Esophagus squamous epithelium (tissue), 5 donors: ENCODE results near the gene NKAIN4. TPM values are rescaled to one million over a fixed set of nuclear protein-coding genes. Genes with fewer than 3 reads are reported as not detected.

Experiments
- DNase-seq: peaks from one replicate; lab custom pipeline; 2025; lab: John Stamatoyannopoulos, UW
- H3K27ac ChIP-seq, 4 donors: fragments of 200-600 bp; sonication (generic); one replicate each; pipeline ENCODE4 v1.5.1; 2016 to 2019; ENCODE audit warnings: mild to moderate bottlenecking in 1 of 4
- H3K27me3 ChIP-seq, 4 donors: fragments of 200-600 bp; sonication (generic); 1 replicate in 3 of 4; 2 replicates in 1 of 4; pipeline versions ENCODE4 v1.5.1 to v1.6.0; 2017 to 2021; ENCODE audit warnings: antibody characterized with exemption in 1 of 4
- H3K36me3 ChIP-seq, 3 donors: fragments of 200-600 bp; sonication (generic); one replicate each; pipeline ENCODE4 v1.5.1; 2016 to 2019
- H3K4me1 ChIP-seq, 3 donors: fragments of 200-600 bp; sonication (generic); one replicate each; pipeline ENCODE4 v1.5.1; 2017 to 2019
- H3K4me3 ChIP-seq, 4 donors: fragments of 200-600 bp; sonication (generic); 1 replicate in 3 of 4; 2 replicates in 1 of 4; pipeline ENCODE4 v1.5.1; 2016 to 2019; ENCODE audit warnings: mild to moderate bottlenecking in 2 of 4, moderate library complexity in 1 of 4
- H3K9me3 ChIP-seq, 3 donors: fragments of 200-600 bp; sonication (generic); one replicate each; pipeline ENCODE4 v1.5.1; 2016 to 2019
- POLR2A ChIP-seq, 4 donors: fragments of 450-650 bp; IDR thresholded peaks; one replicate each; pipeline ENCODE4 v1.6.1; 2017; ENCODE audit warnings: antibody characterized with exemption in 4 of 4, mild to moderate bottlenecking in 4 of 4, moderate library complexity in 3 of 4
- WGBS, 2 donors: methylation state at CpG; one replicate each; pipeline ENCODE4 v1.1.5; 2018; 5-methylcytosine and 5-hydroxymethylcytosine counted together
- intact Hi-C: fragments of 100-400 bp; cut with DNase I; formaldehyde crosslinking; loops from one replicate; pipeline ENCODE4 v1.15.0; 2022
- small RNA-seq, 4 donors: library from RNA; depleted of rRNA; stranded (forward); fragments of <200 nt; gene quantifications; one replicate each; pipeline ENCODE3, GENCODE V24; 2016
- total RNA-seq, 4 donors: library from RNA; depleted of rRNA; stranded (reverse); fragments of >200 nt; gene quantifications; one replicate each; pipeline ENCODE4 v1.1.0, GENCODE V29; 2016
- TF ChIP-seq, protein P1 (sequence below), 6 experiments: fragments of 450-650 bp in 4 of 6; fragments of 200-600 bp in 2 of 6; sonication (generic) in 2 of 6; IDR thresholded peaks; one replicate each; pipeline ENCODE4 v1.5.1; 2016 to 2019; ENCODE audit warnings: antibody characterized with exemption in 6 of 6, mild to moderate bottlenecking in 4 of 6, moderate library complexity in 4 of 6
- donor health status: DM: yes; HTN: yes; CAD: no.

Gene NKAIN4
- total RNA-seq, 4 donors from 2014 or later: not detected

DNA sequence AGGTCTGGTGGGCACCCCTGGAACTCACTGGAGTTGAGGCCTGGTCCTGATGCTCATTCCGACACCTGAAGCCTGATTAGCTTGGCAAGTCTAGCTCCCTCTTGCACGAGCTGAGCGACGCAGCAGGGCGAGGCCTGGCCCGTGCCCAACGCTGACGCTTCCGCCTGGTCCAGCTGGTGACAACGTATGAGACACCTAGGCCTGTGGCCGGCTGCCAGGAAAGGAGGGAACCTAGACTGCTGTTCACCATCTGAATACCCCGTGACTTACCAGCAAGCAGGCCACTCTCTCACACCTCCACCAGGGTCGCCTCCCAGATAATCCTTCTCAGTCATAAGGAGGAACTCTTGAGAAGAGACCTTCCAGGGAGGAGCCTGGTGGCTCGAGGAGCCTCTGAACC lies 62.9 kb downstream of the NKAIN4 start:
- TF ChIP-seq POLR2A (IDR thresholded peaks at IDR 0.05): no peak
- TF ChIP-seq, protein P1, sequence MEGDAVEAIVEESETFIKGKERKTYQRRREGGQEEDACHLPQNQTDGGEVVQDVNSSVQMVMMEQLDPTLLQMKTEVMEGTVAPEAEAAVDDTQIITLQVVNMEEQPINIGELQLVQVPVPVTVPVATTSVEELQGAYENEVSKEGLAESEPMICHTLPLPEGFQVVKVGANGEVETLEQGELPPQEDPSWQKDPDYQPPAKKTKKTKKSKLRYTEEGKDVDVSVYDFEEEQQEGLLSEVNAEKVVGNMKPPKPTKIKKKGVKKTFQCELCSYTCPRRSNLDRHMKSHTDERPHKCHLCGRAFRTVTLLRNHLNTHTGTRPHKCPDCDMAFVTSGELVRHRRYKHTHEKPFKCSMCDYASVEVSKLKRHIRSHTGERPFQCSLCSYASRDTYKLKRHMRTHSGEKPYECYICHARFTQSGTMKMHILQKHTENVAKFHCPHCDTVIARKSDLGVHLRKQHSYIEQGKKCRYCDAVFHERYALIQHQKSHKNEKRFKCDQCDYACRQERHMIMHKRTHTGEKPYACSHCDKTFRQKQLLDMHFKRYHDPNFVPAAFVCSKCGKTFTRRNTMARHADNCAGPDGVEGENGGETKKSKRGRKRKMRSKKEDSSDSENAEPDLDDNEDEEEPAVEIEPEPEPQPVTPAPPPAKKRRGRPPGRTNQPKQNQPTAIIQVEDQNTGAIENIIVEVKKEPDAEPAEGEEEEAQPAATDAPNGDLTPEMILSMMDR (IDR thresholded peaks at IDR 0.05): no peak
- H3K4me3 ChIP-seq: no peak overlapping the region
- intact Hi-C loops: no loop called here
- no peaks in the 10 kb centered on the region for H3K4me1 ChIP-seq
- 46 to 50% methylated on average over 2 to 3 of the region's 14 CpGs for WGBS, 2 donors
- no peaks in the 10 kb centered on the region for H3K27me3 ChIP-seq
- peaks cover 0 to 23% (median 5%) of the 10 kb centered on the region in 3 donors for H3K36me3 ChIP-seq
- H3K27ac ChIP-seq: no peak overlapping the region
- DNase-seq: no peak
- no peaks in the 10 kb centered on the region for H3K9me3 ChIP-seq

GRCh38 chr20:63190828-63191227 lies 63.4 kb downstream of the NKAIN4 start:
- Histone ChIP-seq H3K9me3 (no peaks in the 10 kb centered on the region), H3K27me3 (no peaks in the 10 kb centered on the region), H3K4me3 (no peak overlapping the region), H3K27ac (no peak overlapping the region), H3K4me1 (no peaks in the 10 kb centered on the region), H3K36me3 (peaks cover 0 to 17% (median 5%) of the 10 kb centered on the region in 3 donors)
- WGBS, 2 donors: 92% methylated on average over 5 to 11 of the region's 20 CpGs
- TF ChIP-seq, protein P1 (IDR thresholded peaks at IDR 0.05): no peak
- no peak for TF ChIP-seq POLR2A (IDR thresholded peaks at IDR 0.05)
- DNase-seq: no peak
- intact Hi-C loops: no loop called here

Small RNAs within 50 kb of the gene (small RNA-seq; reads per million reads assigned to genes)
- gene MIR3196 (0 reads per million in 4 donors), gene MIR4326 (0.07 to 1.3 (median 0.27) reads per million in 4 donors)

Other genes with a start within 250 kb of the NKAIN4 start
- gene BHLHE23, start 247.5 kb downstream of the NKAIN4 start, total RNA-seq: not detected
- gene YTHDF1, start 38.3 kb downstream of the NKAIN4 start, total RNA-seq: 10 to 100 TPM; 19.9 to 29.2 (median 22.9) TPM
- gene BIRC7, start 18.6 kb downstream of the NKAIN4 start, total RNA-seq: under 1 TPM in 1 of 4 donors, not detected in 3; 0.57 TPM
- 10 to 100 TPM; 18.4 to 37.4 (median 30.7) TPM for gene ARFGAP1, start 18.4 kb upstream of the NKAIN4 start, total RNA-seq
- not detected for gene COL20A1, start 38.7 kb upstream of the NKAIN4 start, total RNA-seq
- gene CHRNA4, start 106.9 kb upstream of the NKAIN4 start, total RNA-seq: not detected
- not detected for gene KCNQ2, start 218.2 kb upstream of the NKAIN4 start, total RNA-seq
- gene EEF1A2, start 244.6 kb upstream of the NKAIN4 start, total RNA-seq: 1 to 10 TPM in 3 of 4 donors, under 1 TPM in 1; 0.44 to 3.1 (median 1.9) TPM